Neutrophil (primary cell): ENCODE data around the gene HOXB2.

ENCODE experiments used
- H3K27ac ChIP-seq: fragments of 200-600 bp; sonication (generic); 2 replicates; pipeline ENCODE4 v1.5.1; 2016; ENCODE audit warnings: mild to moderate bottlenecking, moderate library complexity
- H3K27me3 ChIP-seq: fragments of 200-600 bp; sonication (generic); 2 replicates; pipeline ENCODE4 v1.6.0; 2016; ENCODE audit warnings: mild to moderate bottlenecking
- H3K36me3 ChIP-seq: fragments of 200-600 bp; sonication (generic); 2 replicates; pipeline ENCODE4 v1.5.1; 2017
- H3K4me1 ChIP-seq, 2 experiments: fragments of 200-600 bp in 1 of 2; sonication (generic) in 1 of 2; 1 replicate in 1 of 2; 2 replicates in 1 of 2; pipeline versions ENCODE4 v1.5.1 to v1.6.1; 2013 to 2016; ENCODE audit warnings: low read depth in 1 of 2, low read length in 1 of 2, mild to moderate bottlenecking in 1 of 2, moderate library complexity in 1 of 2; ENCODE audit not compliant: control insufficient read depth in 1 of 2, insufficient read depth in 1 of 2
- H3K4me3 ChIP-seq, 2 experiments: fragments of 200-600 bp in 1 of 2; sonication (generic) in 1 of 2; 1 replicate in 1 of 2; 2 replicates in 1 of 2; pipeline ENCODE4 v1.5.1; 2013 to 2016; ENCODE audit warnings: low read depth in 1 of 2, low read length in 1 of 2, mild to moderate bottlenecking in 1 of 2, moderate library complexity in 1 of 2
- H3K9me3 ChIP-seq: fragments of 200-600 bp; sonication (generic); 2 replicates; pipeline ENCODE4 v1.5.1; 2016
- CTCF ChIP-seq: fragments of 200-600 bp; sonication (generic); IDR thresholded peaks from 2 replicates; pipeline ENCODE4 v1.5.1; 2016; ENCODE audit warnings: antibody characterized with exemption

HOXB2 gene

DNA sequence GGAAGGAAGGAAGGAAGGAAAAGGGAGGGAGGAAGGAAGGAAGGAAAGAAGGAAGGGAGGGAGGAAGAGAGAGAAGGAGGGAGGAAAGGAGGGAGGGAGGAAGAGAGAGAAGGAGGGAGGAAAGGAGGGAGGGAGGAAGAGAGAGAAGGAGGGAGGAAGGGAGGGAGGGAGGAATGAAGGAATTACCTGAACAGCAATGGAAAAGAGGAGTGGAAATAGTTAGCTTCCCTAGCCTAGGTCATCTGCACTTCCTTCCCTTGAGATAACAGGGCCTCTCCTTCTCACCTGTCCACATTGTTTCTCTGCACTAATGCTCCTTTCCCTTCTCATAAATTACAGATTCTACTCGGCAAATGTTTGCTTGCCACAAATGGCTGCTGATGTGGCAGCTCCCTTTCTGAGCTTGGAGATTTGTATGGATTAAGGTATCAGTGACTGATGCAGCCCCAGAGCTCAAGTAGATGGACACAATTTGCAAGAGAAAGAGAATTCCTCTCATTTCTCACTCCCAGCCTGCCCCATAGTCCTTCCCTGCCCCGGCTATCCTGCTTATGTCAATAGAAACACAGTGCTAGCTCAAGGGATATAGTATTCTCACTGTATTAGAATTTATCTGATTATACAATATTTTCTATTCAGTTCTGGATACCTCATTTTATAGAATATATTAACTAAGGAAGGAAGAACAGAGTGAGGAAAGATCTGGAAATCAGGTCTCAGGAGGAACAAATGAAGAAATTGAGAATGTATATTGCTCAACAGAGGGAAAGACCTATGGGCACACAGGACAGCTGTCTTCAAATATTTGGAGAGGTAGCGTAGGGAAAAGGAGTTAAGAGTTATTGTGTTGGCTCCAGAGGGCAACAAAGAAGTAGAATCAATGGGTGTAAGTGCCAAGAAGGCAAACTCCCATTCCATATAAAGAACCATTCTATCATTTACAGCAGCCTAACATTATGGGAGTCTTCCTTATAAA lies 28.7 kb downstream of the HOXB2 start:
- Histone ChIP-seq H3K36me3 (no peaks in the 10 kb centered on the region), H3K27me3 (peaks cover 84% of the 10 kb centered on the region)

GRCh38 chr17:48514477-48514876 lies 30.4 kb downstream of the HOXB2 start:
- H3K36me3 ChIP-seq, result no peaks in the 10 kb centered on the region
- no peak overlapping the region for H3K4me3 ChIP-seq
- H3K27ac ChIP-seq, result no peak overlapping the region
- H3K27me3 ChIP-seq, result peaks cover 73% of the 10 kb centered on the region
- H3K4me1 ChIP-seq, result no peaks in the 10 kb centered on the region
- no peaks in the 10 kb centered on the region for H3K9me3 ChIP-seq
- TF ChIP-seq CTCF, result no peak

More for the DNA sequence above, 28.7 kb downstream of the HOXB2 start:
- Histone ChIP-seq H3K4me1 (no peaks in the 10 kb centered on the region), H3K4me3 (no peak overlapping the region), H3K27ac (no peak overlapping the region), H3K9me3 (no peaks in the 10 kb centered on the region)
- TF ChIP-seq CTCF, result no peak

GRCh38 chr17:48513666-48514455 lies 31.0 kb downstream of the HOXB2 start:
- no peak for TF ChIP-seq CTCF

DNA sequence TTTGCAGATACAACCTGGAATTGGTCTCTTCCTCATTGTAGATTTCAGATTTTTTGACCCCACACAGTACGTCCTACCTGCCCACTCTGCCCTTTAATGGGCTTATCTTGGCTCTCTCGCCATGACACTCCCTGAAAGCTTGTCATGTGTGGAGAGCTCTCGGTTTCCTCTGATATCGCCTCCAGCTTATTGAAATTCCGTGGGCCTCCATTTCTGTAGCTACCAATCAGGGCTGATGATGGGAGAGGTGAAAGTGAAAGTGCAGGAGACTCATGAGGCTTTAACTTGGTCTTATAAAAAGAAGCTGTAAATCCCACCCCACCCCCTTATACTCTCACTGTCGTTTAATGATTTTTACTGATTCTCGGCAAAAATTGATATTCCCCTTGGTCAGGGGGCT lies 31.8 kb downstream of the HOXB2 start:
- Histone ChIP-seq H3K27me3 (peaks cover 63% of the 10 kb centered on the region), H3K9me3 (no peaks in the 10 kb centered on the region), H3K27ac (no peak overlapping the region), H3K4me1 (no peaks in the 10 kb centered on the region), H3K4me3 (no peak overlapping the region), H3K36me3 (no peaks in the 10 kb centered on the region)
- TF ChIP-seq CTCF, result no peak

More at GRCh38 chr17:48513666-48514455, 31.0 kb downstream of the HOXB2 start:
- Histone ChIP-seq H3K27me3 (peaks cover 67% of the 10 kb centered on the region), H3K4me1 (no peaks in the 10 kb centered on the region), H3K36me3 (no peaks in the 10 kb centered on the region), H3K9me3 (no peaks in the 10 kb centered on the region), H3K4me3 (no peak overlapping the region), H3K27ac (no peak overlapping the region)

DNA sequence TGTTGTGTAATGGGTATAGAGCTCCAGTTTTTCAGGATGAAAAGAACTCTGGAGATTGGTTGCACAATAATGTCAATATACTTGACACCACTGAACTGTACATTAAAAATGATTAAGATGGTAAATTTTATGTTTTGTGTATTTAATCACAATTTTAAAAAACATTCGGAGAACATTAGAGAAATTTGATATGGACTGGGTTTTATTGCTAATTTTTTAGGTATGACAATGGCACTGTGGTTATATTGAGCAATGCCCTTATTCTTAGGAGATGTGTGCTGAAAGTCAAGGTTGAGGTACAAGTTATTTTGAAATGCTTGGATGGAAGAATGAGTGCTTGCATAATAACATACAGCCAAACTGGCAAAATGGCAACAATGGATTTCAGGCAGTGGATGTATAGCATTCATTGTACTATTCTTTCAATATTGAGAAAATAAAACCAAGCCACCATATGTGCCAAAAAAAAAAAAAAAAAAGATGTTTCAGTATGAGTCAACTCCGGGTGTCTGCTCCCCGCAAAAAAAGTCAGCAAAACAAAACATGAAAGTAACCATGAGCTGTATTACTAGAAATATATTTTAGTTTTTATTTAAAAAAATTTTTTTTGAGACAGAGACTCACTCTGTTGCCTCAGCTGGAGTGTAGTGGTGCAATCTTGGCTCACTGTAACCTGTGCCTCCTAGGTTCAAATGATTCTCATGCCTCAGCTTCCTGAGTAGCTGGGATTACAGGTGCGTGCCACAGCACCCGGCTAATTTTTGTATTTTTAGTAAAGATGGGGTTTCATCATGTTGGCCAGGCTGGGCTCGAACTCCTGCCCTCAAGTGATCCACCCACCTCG lies 33.9 kb downstream of the HOXB2 start:
- Histone ChIP-seq H3K4me1 (no peaks in the 10 kb centered on the region), H3K27me3 (peaks cover 52% of the 10 kb centered on the region), H3K4me3 (no peak overlapping the region), H3K27ac (no peak overlapping the region), H3K36me3 (no peaks in the 10 kb centered on the region), H3K9me3 (no peaks in the 10 kb centered on the region)
- no peak for TF ChIP-seq CTCF
